Astrocyte of the cerebellum (primary cell): ENCODE data around the gene TNRC6A.
A peak's percentile ranks its signal among the peaks of the same experiment; 100 is the strongest.

Source experiments
- DNase-seq: peaks from one replicate; pipeline ENCODE4 v3.0.0-alpha.2; 2011; ENCODE audit warnings: low read depth
- H3K4me3 ChIP-seq: 2 replicates; pipeline ENCODE4 v1.5.1; 2011; ENCODE audit warnings: mild to moderate bottlenecking, low read depth, low read length, moderate library complexity
- CTCF ChIP-seq: IDR thresholded peaks from 2 replicates; pipeline ENCODE4 v1.5.1; 2012; ENCODE audit warnings: low read length, low read depth, moderate library complexity, mild to moderate bottlenecking; ENCODE audit errors: missing control alignments
- in situ Hi-C: cut with HindIII; loops from 2 replicates; pipeline ENCODE4 v1.10.0; 2017; ENCODE audit warnings: low sequenced_read_pairs

The TNRC6A gene

DNA sequence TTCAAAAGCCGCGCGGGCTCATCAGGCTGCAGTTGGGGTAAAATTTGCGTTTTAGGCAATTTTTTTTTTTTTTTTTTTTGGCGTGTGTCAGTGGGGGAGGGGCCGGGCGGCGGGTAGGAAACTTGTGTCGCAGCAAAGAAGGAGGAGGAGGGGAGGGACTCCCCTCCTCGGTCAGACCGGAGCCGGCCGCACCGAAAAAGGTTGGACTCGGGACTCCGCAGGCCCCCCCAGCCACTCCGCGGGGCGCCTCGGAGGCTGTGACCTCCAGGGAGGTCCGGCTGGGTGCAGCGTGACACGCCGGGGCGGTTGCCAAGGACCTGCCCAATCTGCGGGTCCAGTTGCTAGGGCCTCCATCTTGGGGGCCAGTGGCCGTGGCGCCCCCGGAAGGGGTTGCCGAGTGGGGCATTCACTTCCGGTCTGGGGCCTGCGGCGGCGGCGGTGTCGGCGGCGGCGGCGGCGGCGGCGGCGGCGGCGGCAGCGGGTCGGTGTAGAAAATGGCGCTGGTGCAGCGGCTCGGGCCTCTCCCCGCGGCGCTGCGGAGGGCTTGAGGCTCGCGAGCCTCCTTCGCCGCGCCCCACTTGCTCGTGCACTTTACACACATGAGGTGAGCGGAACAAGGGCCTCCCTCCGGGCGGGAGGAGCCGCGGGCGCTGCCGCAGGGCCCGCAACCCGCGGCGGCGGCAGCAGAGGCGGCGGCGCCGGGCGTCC is at the start of gene TNRC6A:
Gene TNRC6A, plus strand, starts transcription at position 409 of the 708 bp plus-strand sequence. Its CDS starts 191 bp downstream, at position 600.
- DNase-seq, result peak; percentile 59
- H3K4me3 ChIP-seq, result peak within 1 kb of the TSS; percentile 59
- no peak for TF ChIP-seq CTCF
- in situ Hi-C loops, result no loop called here

- TF ChIP-seq CTCF, result no peak
These were observed 47.7 kb upstream of the TNRC6A start for GRCh38 chr16:24681793-24682192.

GRCh38 chr16:24683250-24683649 is 46.2 kb upstream of the TNRC6A start:
- H3K4me3 ChIP-seq, result no peak overlapping the region
- TF ChIP-seq CTCF, result no peak
- DNase-seq, result no peak
- in situ Hi-C loops, result loop anchor here (5.0 to 10.0 kb wide), 2 partner anchors 62 to 81 kb away; no protein-coding TSS in a partner anchor

More at GRCh38 chr16:24681793-24682192, 47.7 kb upstream of the TNRC6A start:
- in situ Hi-C loops, result loop anchor here (5.0 to 10.0 kb wide), 2 partner anchors 63 to 79 kb away; no protein-coding TSS in a partner anchor
- no peak for DNase-seq
- H3K4me3 ChIP-seq, result no peak overlapping the region

DNA sequence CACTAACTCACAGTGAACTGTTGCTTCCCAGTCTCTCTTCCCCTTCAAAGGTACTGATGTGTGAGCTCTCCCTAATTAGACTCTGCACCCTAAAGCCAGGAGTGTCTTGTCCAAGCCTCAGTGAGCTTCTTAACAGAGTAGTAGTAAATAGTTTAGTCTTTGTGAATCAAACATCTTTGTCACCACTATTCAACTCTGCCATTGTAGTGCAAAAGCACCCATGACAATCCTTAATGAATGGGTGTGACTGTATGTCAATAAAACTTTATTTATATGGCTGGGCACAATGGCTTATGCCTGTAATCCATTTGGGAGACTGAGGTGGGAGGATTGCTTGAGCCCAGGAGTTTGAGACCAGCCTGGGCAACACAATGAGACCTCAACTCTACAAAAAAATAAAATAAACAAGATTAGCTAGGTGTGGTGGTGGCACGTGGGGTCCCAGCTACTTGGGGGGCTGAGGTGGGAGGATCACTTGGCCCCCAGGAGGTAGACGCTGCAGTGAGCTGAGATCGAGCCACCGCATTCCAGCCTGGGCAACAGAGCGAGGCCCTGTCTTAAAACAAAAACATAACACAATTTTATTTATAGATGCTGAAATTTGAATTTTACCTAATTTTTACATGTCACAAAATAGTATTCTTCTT is 45.5 kb upstream of the TNRC6A start:
- no peak for DNase-seq
- H3K4me3 ChIP-seq, result no peak overlapping the region
- in situ Hi-C loops, result loop anchor here (5.0 to 10.0 kb wide), 2 partner anchors 61 to 82 kb away; no protein-coding TSS in a partner anchor
- TF ChIP-seq CTCF, result no peak

DNA sequence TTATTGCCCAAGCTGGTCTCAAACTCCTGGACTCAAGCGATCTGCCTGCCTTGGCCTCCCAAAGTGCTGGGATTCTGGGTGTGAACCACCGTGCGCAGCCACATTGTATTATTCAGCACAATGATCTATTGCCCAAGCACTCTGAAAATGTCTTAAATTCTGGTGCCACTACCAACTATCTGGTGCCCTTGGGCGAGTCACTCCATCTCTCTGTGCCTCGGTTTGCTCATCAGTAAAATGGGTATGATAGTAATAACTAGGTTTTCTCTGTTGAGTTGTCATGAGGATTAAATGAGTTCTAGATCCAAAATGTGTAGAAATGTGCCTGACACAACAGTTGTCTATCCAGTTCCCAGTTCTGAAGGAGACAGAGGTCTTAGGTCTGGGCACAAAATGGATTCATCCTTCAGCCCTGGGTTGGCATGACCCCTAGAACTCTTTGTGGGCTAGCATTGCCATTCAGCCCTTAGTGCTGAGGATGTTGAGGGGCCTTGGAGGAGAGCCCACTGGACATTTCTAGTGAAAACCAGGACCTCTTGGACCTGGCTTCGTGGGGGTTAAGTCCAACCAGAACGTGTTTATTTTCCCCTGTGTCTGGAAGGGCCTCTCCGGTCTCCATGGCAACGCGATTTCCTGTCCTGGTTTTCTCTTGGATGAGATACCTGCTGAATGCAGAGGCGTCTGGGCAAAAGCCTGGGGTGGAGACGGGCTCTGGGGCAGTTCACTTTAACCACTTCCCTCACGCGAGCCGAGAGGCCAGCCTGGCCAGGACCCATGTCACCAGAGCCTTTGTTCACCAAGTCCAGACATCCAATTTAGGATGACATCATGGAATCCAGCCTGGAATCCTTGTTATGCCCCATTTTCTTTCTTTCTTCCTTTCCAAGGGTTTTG is 43.7 kb upstream of the TNRC6A start:
- no peak overlapping the region for H3K4me3 ChIP-seq
- DNase-seq, result peak; percentile 63
- in situ Hi-C loops, result loop anchor here (10.0 kb wide), 1 partner anchor 59 kb away; no protein-coding TSS in a partner anchor
- no peak for TF ChIP-seq CTCF

DNA sequence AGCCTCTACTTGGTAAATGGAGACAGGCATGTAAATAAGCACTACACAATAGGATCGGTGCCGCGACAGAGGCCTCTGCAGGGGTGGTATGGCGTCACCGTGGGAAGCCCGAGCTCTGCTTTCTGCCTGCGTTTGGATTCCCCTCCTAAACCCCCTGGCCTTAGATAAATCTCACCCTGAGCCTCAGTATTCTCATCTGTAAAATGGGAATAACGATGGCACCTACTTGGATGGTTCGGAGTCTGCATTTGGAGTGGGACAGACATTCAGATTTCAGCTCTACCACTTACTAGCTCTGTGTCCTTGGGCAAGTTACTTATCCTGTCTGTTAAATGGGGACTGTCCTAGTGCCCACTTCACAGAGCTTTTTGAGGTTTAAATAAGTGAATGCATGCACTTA is 42.8 kb upstream of the TNRC6A start:
- no peak for TF ChIP-seq CTCF
- H3K4me3 ChIP-seq, result no peak overlapping the region
- no peak for DNase-seq
- in situ Hi-C loops, result loop anchor here (10.0 kb wide), 1 partner anchor 58 kb away; no protein-coding TSS in a partner anchor
